Ascending aorta (tissue), 2 donors: ENCODE data around the gene PARP11. TPM values are rescaled to one million over a fixed set of nuclear protein-coding genes. Genes with fewer than 3 reads are reported as not detected.

Source experiments
- DNase-seq, 2 donors: peaks; one replicate each; pipeline ENCODE4 v3.0.0-alpha.2; 2019; ENCODE audit warnings: low spot score in 2 of 2
- H3K27ac ChIP-seq, 2 donors: fragments of 200-600 bp; sonication (generic); one replicate each; pipeline ENCODE4 v1.5.1; 2016 to 2017; ENCODE audit warnings: mild to moderate bottlenecking in 1 of 2
- H3K27me3 ChIP-seq: fragments of 200-600 bp; sonication (generic); one replicate; pipeline ENCODE4 v1.5.1; 2017
- H3K36me3 ChIP-seq, 2 donors: fragments of 200-600 bp; sonication (generic); one replicate each; pipeline ENCODE4 v1.5.1; 2016
- H3K4me1 ChIP-seq, 2 donors: fragments of 200-600 bp; sonication (generic); one replicate each; pipeline ENCODE4 v1.5.1; 2016 to 2017; ENCODE audit warnings: mild to moderate bottlenecking in 1 of 2
- H3K4me3 ChIP-seq, 2 donors: fragments of 200-600 bp; sonication (generic); one replicate each; pipeline ENCODE4 v1.5.1; 2016 to 2017; ENCODE audit warnings: mild to moderate bottlenecking in 1 of 2
- H3K9me3 ChIP-seq, 2 donors: fragments of 200-600 bp; sonication (generic); one replicate each; pipeline ENCODE4 v1.5.1; 2016
- intact Hi-C: fragments of 100-400 bp; cut with DNase I; formaldehyde crosslinking; loops from one replicate; pipeline ENCODE4 v1.15.1; 2023
- total RNA-seq: library from RNA; depleted of rRNA; stranded (reverse); fragments of >200 nt; gene quantifications from one replicate; pipeline ENCODE4 v1.1.0, GENCODE V29; 2016
- TF ChIP-seq, protein P1 (sequence below), 3 experiments: fragments of 200-600 bp in 2 of 3; fragments of 450-650 bp in 1 of 3; sonication (generic) in 2 of 3; IDR thresholded peaks; one replicate each; pipeline ENCODE4 v1.5.1; 2016 to 2019; ENCODE audit warnings: antibody characterized with exemption in 3 of 3, mild to moderate bottlenecking in 1 of 3, moderate library complexity in 1 of 3

PARP11 gene
- total RNA-seq, 1 donor from 2014 or later: 4.2 TPM

DNA sequence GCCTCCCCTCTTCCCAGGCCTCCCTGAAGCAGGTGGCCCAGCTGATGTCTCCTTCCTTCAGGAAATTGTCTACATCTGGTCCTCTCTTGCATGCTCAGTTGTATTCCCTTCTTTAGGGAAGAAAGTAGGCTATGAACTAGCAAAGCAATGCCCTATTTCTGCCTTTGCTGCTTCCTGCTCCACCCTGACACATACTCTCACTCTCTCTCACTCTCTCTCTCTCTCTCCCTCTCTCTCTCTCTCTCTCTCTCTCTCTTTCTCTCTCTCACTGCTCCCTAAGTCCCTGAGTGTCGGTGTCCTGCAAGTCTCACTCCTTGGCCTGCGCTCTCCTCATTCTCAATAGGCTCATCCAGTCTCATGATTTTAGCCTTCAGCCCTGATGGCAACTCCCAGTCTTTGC is 19.4 kb upstream of the PARP11 start:
- H3K4me3 ChIP-seq: no peak overlapping the region
- H3K36me3 ChIP-seq: no peaks in the 10 kb centered on the region
- H3K9me3 ChIP-seq: no peaks in the 10 kb centered on the region
- DNase-seq: no peak
- H3K27ac ChIP-seq: no peak overlapping the region
- intact Hi-C loops: no loop called here
- no peaks in the 10 kb centered on the region for H3K27me3 ChIP-seq
- TF ChIP-seq, protein P1, sequence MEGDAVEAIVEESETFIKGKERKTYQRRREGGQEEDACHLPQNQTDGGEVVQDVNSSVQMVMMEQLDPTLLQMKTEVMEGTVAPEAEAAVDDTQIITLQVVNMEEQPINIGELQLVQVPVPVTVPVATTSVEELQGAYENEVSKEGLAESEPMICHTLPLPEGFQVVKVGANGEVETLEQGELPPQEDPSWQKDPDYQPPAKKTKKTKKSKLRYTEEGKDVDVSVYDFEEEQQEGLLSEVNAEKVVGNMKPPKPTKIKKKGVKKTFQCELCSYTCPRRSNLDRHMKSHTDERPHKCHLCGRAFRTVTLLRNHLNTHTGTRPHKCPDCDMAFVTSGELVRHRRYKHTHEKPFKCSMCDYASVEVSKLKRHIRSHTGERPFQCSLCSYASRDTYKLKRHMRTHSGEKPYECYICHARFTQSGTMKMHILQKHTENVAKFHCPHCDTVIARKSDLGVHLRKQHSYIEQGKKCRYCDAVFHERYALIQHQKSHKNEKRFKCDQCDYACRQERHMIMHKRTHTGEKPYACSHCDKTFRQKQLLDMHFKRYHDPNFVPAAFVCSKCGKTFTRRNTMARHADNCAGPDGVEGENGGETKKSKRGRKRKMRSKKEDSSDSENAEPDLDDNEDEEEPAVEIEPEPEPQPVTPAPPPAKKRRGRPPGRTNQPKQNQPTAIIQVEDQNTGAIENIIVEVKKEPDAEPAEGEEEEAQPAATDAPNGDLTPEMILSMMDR (IDR thresholded peaks at IDR 0.05): no peak
- no peaks in the 10 kb centered on the region for H3K4me1 ChIP-seq

DNA sequence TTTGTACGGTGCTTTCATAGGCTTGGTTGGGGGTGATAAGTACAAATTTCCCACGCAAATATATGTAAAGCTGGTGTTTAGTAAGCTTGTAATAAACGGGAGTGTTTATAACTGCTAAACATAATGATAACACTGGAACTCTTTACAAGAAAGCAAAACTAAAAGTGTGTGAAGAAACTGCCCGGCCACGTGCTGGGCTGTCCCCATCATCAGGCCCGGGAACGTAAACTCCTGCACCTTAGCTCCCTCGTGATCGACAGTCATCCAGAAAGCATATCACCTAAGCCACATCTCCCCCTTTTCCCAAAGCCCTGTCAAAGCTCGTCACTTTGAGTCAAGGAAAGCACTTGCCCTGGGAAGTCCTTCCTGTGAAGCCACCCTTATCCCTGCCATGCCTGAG is 18.0 kb upstream of the PARP11 start:
- DNase-seq: no peak
- Histone ChIP-seq H3K27ac (no peak overlapping the region), H3K4me1 (no peaks in the 10 kb centered on the region), H3K36me3 (no peaks in the 10 kb centered on the region), H3K27me3 (no peaks in the 10 kb centered on the region), H3K9me3 (no peaks in the 10 kb centered on the region), H3K4me3 (no peak overlapping the region)
- intact Hi-C loops: no loop called here
- TF ChIP-seq, protein P1 (IDR thresholded peaks at IDR 0.05): no peak

DNA sequence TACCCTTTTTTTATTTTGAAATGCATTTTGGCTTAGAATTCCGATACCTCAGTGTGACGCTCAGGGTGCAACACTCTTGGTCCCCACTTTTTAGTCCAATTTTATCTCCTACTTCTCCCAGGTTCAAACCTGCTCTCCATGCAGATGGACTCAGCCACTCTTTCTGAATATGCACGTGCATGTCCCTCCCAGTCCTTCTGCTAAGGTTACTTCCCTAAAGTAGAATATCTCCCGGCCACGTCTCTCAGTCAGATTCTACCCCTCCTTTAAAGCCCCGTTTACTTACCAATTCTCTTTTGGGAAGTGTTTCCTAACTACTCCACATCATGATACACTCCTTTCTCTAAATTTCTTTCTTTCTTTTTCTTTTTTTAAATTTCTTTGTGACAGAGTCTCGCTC is 15.5 kb upstream of the PARP11 start:
- Histone ChIP-seq H3K27ac (no peak overlapping the region), H3K36me3 (no peaks in the 10 kb centered on the region), H3K4me3 (no peak overlapping the region), H3K4me1 (peaks cover 0 to 2% of the 10 kb centered on the region in 2 donors), H3K27me3 (no peaks in the 10 kb centered on the region), H3K9me3 (no peaks in the 10 kb centered on the region)
- TF ChIP-seq, protein P1 (IDR thresholded peaks at IDR 0.05): no peak
- intact Hi-C loops: loop anchor here (5.0 kb wide), 1 partner anchor 109 kb away; no protein-coding TSS in a partner anchor
- no peak for DNase-seq

DNA sequence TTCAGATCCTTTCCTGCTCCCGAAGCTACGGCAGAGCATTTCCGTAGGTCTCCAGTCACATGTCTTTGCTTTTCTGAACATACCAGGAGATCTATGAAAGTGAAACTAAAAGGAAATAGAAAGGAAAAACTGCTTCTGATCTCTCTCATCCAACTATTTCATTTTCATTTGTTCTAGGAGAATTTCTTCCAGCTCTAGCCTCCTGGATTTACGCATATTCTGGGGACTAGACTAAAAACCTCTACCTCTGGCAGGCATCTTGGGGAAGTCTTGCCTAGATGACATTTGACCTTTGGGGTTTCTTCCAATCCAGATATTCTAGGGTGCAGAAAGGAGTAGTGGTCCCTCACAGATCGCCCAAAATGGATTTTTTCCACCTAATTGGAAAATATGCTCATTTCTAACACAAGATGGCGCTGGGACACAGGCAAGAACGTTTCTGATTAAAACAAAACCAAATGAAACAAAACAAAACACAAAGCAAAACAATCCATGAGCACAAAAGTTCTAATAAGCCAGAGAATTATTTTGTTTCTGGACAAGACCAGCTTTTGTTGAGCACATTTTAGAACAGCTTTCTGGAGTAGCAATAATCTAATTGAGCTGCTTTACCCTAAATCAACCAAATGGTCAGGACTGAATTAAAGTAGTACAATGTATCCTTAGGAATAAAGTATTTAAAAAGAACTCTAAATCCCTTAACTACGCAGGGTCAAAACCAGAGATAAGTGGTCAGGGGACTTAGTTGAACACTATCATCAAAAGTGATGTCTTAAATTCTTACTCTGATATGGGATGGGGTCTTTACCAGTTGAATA is 12.3 kb upstream of the PARP11 start:
- peak overlapping the region; percentile 45 to 58 for H3K4me3 ChIP-seq
- H3K4me1 ChIP-seq: peaks cover 0 to 2% of the 10 kb centered on the region in 2 donors
- DNase-seq: peak in 1 of 2 donors; percentile 67
- H3K36me3 ChIP-seq: no peaks in the 10 kb centered on the region
- H3K27ac ChIP-seq: peak overlapping the region; percentile 71 to 81
- no peaks in the 10 kb centered on the region for H3K27me3 ChIP-seq
- TF ChIP-seq, protein P1 (IDR thresholded peaks at IDR 0.05): peak; percentile 77 to 86 (median 80)
- no peaks in the 10 kb centered on the region for H3K9me3 ChIP-seq
- intact Hi-C loops: loop anchor here (1.0 to 5.0 kb wide), 3 partner anchors 112 to 391 kb away; no protein-coding TSS in a partner anchor

DNA sequence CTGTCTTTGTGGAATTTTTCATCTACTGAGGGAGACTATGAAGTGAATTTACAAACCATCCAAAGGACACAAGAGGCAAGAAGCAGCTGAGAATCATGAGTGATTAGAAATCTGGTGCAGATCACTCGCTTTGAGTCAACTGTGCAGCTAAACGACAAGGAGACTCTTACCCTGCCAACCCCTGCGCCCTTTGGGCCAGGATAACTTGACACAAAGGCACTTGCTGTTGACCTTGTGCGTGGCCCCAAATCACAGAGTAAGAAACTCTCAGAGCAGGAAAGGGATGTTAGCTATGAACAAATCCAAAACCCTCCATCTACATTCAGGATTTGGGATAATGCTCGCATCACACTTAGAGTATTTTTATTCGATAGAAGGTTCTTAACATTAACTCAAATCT is 11.5 kb upstream of the PARP11 start:
- Histone ChIP-seq H3K4me1 (peaks cover 0 to 2% of the 10 kb centered on the region in 2 donors), H3K9me3 (no peaks in the 10 kb centered on the region), H3K4me3 (peak overlapping the region; percentile 45 to 58), H3K27ac (peak overlapping the region; percentile 71 to 81), H3K27me3 (no peaks in the 10 kb centered on the region), H3K36me3 (no peaks in the 10 kb centered on the region)
- TF ChIP-seq, protein P1 (IDR thresholded peaks at IDR 0.05): no peak
- intact Hi-C loops: loop anchor here (1.0 to 5.0 kb wide), 3 partner anchors 113 to 392 kb away; no protein-coding TSS in a partner anchor
- no peak for DNase-seq
